Osteoblast (primary cell): ENCODE data around the gene COL4A1. TPM values are rescaled to one million over a fixed set of nuclear protein-coding genes. Genes with fewer than 3 reads are reported as not detected.

Experiments used
- DNase-seq: peaks from one replicate; pipeline ENCODE4 v3.0.0; 2011; ENCODE audit warnings: low spot score, mixed read lengths; ENCODE audit not compliant: insufficient read length; ENCODE audit errors: missing footprints
- H2AFZ ChIP-seq: 2 replicates; pipeline ENCODE4 v1.6.0; 2011; ENCODE audit warnings: mild to moderate bottlenecking, low read length
- H3K27ac ChIP-seq: 2 replicates; pipeline ENCODE4 v1.5.1; 2011; ENCODE audit warnings: mild to moderate bottlenecking, low read depth, low read length, moderate library complexity
- H3K27me3 ChIP-seq: 2 replicates; pipeline ENCODE4 v1.6.0; 2012; ENCODE audit warnings: mild to moderate bottlenecking, control low read depth, inconsistent platforms, low read length, moderate library complexity; ENCODE audit not compliant: insufficient read depth
- H3K36me3 ChIP-seq: 2 replicates; pipeline ENCODE4 v1.5.1; 2011; ENCODE audit warnings: mild to moderate bottlenecking, low read length, control low read depth, moderate library complexity; ENCODE audit not compliant: insufficient read depth
- H3K4me1 ChIP-seq: 2 replicates; pipeline ENCODE4 v1.5.1; 2011; ENCODE audit warnings: mild to moderate bottlenecking, low read length, control low read depth, moderate library complexity; ENCODE audit not compliant: insufficient read depth
- H3K4me2 ChIP-seq: 2 replicates; pipeline ENCODE4 v1.6.0; 2011; ENCODE audit warnings: mild to moderate bottlenecking, low read length; ENCODE audit not compliant: insufficient read depth
- H3K4me3 ChIP-seq: fragments of 200-600 bp; sonication (generic); 3 replicates; pipeline ENCODE4 v1.5.1; 2012; ENCODE audit warnings: mild to moderate bottlenecking, low read length, inconsistent platforms; ENCODE audit not compliant: insufficient read depth
- H3K79me2 ChIP-seq: 2 replicates; pipeline ENCODE4 v1.6.0; 2012; ENCODE audit warnings: mild to moderate bottlenecking, low read length, control low read depth, inconsistent platforms; ENCODE audit not compliant: insufficient read depth
- H3K9me3 ChIP-seq: 2 replicates; pipeline ENCODE4 v1.5.1; 2011; ENCODE audit warnings: low read depth, low read length, control low read depth
- H4K20me1 ChIP-seq: 2 replicates; pipeline ENCODE4 v1.6.0; 2012; ENCODE audit warnings: mild to moderate bottlenecking, low read length, control low read depth; ENCODE audit not compliant: insufficient read depth
- CTCF ChIP-seq: IDR thresholded peaks from 2 replicates; pipeline ENCODE4 v1.5.1; 2011; ENCODE audit warnings: mild to moderate bottlenecking, low read depth, low read length, moderate library complexity; ENCODE audit errors: extremely low read depth
- total RNA-seq: library from RNA; depleted of rRNA; stranded (reverse); fragments of >200 nt; gene quantifications from 2 replicates; pipeline ENCODE4 v1.2.3, GENCODE V29; 2012

COL4A1 gene
- total RNA-seq, 1 donor, result 412 TPM

GRCh38 chr13:110210604-110210985 is 96.4 kb downstream of the COL4A1 start:
- Histone ChIP-seq H3K9me3 (no peaks in the 10 kb centered on the region), H3K79me2 (peaks cover 19% of the 10 kb centered on the region), H3K36me3 (peaks cover 89% of the 10 kb centered on the region), H4K20me1 (peaks cover 5% of the 10 kb centered on the region), H3K27ac (no peak overlapping the region), H3K27me3 (no peaks in the 10 kb centered on the region), H2AFZ (no peak overlapping the region), H3K4me1 (peaks cover 1% of the 10 kb centered on the region), H3K4me2 (no peak overlapping the region), H3K4me3 (no peak overlapping the region)
- DNase-seq, result no peak
- no peak for TF ChIP-seq CTCF

GRCh38 chr13:110209950-110210603 is 96.9 kb downstream of the COL4A1 start:
- no peak overlapping the region for H3K4me2 ChIP-seq
- DNase-seq, result no peak
- H3K4me3 ChIP-seq, result no peak overlapping the region
- no peaks in the 10 kb centered on the region for H3K9me3 ChIP-seq
- H3K79me2 ChIP-seq, result peaks cover 14% of the 10 kb centered on the region
- no peak for TF ChIP-seq CTCF
- H3K27ac ChIP-seq, result no peak overlapping the region
- H4K20me1 ChIP-seq, result peaks cover 3% of the 10 kb centered on the region
- no peak overlapping the region for H2AFZ ChIP-seq
- peaks cover 92% of the 10 kb centered on the region for H3K36me3 ChIP-seq
- H3K4me1 ChIP-seq, result no peaks in the 10 kb centered on the region
- no peaks in the 10 kb centered on the region for H3K27me3 ChIP-seq

GRCh38 chr13:110208116-110208515 is 98.8 kb downstream of the COL4A1 start:
- Histone ChIP-seq H3K36me3 (peaks cover 90% of the 10 kb centered on the region), H3K79me2 (no peaks in the 10 kb centered on the region), H4K20me1 (no peaks in the 10 kb centered on the region)

GRCh38 chr13:110206996-110207395 is 100.0 kb downstream of the COL4A1 start:
- no peaks in the 10 kb centered on the region for H3K9me3 ChIP-seq
- peaks cover 81% of the 10 kb centered on the region for H3K36me3 ChIP-seq
- no peaks in the 10 kb centered on the region for H4K20me1 ChIP-seq
- no peak overlapping the region for H3K27ac ChIP-seq
- DNase-seq, result no peak
- H3K79me2 ChIP-seq, result no peaks in the 10 kb centered on the region
- TF ChIP-seq CTCF, result no peak
- H3K4me1 ChIP-seq, result no peaks in the 10 kb centered on the region
- no peaks in the 10 kb centered on the region for H3K27me3 ChIP-seq
- H3K4me3 ChIP-seq, result no peak overlapping the region
- no peak overlapping the region for H2AFZ ChIP-seq
- no peak overlapping the region for H3K4me2 ChIP-seq

More at GRCh38 chr13:110208116-110208515, 98.8 kb downstream of the COL4A1 start:
- Histone ChIP-seq H3K27me3 (no peaks in the 10 kb centered on the region), H3K27ac (no peak overlapping the region), H3K4me2 (no peak overlapping the region), H3K9me3 (no peaks in the 10 kb centered on the region), H3K4me1 (no peaks in the 10 kb centered on the region), H3K4me3 (no peak overlapping the region), H2AFZ (no peak overlapping the region)
- no peak for DNase-seq
- no peak for TF ChIP-seq CTCF
